ENCODE data around the gene TSPAN4.

Gene TSPAN4

GRCh38 chr11:911031-911889 is 68.6 kb downstream of the TSPAN4 start:
- Mint-ChIP-seq H3K36me3 (ENCODE audit: insufficient read depth) (no peaks in the 10 kb centered on the region), H3K4me3 (peak overlapping the region; percentile 87 to 91), H3K4me1 (ENCODE audit: low read depth in 2 of 2) (peaks cover 12 to 17% of the 10 kb centered on the region in 2 donors), H3K27ac (peak overlapping the region; percentile 35 to 64), H3K27me3 (no peaks in the 10 kb centered on the region), H3K9me3 (no peaks in the 10 kb centered on the region)
- peak; percentile 42 for ATAC-seq (replicated peaks)
- peak; percentile 21 to 38 (median 33) for DNase-seq

GRCh38 chr11:911890-912219 is 69.2 kb downstream of the TSPAN4 start:
- DNase-seq (no peak), ATAC-seq (replicated peaks) (no peak)
- H3K4me1 Mint-ChIP-seq (ENCODE audit: low read depth in 2 of 2), result peaks cover 12 to 17% of the 10 kb centered on the region in 2 donors
- H3K4me3 Mint-ChIP-seq, result peak overlapping the region; percentile 87 to 91
- no peaks in the 10 kb centered on the region for H3K9me3 Mint-ChIP-seq
- no peaks in the 10 kb centered on the region for H3K36me3 Mint-ChIP-seq (ENCODE audit: insufficient read depth)
- no peaks in the 10 kb centered on the region for H3K27me3 Mint-ChIP-seq
- H3K27ac Mint-ChIP-seq, result peak overlapping the region; percentile 35 to 64

- ATAC-seq (replicated peaks), result no peak
- Mint-ChIP-seq H3K4me3 (peak overlapping the region in 1 of 2 donors; percentile 87), H3K27me3 (no peaks in the 10 kb centered on the region), H3K9me3 (no peaks in the 10 kb centered on the region), H3K27ac (no peak overlapping the region), H3K4me1 (ENCODE audit: low read depth in 2 of 2) (peaks cover 12 to 17% of the 10 kb centered on the region in 2 donors), H3K36me3 (ENCODE audit: insufficient read depth) (no peaks in the 10 kb centered on the region)
- DNase-seq, result no peak
These were observed 69.6 kb downstream of the TSPAN4 start for GRCh38 chr11:912266-912665.

- Mint-ChIP-seq H3K27ac (no peak overlapping the region), H3K4me1 (ENCODE audit: low read depth in 2 of 2) (peaks cover 10 to 13% of the 10 kb centered on the region in 2 donors), H3K9me3 (no peaks in the 10 kb centered on the region), H3K4me3 (peak overlapping the region in 1 of 2 donors; percentile 13), H3K27me3 (no peaks in the 10 kb centered on the region), H3K36me3 (ENCODE audit: insufficient read depth) (no peaks in the 10 kb centered on the region)
- DNase-seq, result no peak
- ATAC-seq (replicated peaks), result no peak
These were observed 70.4 kb downstream of the TSPAN4 start for GRCh38 chr11:913043-913442.

GRCh38 chr11:914204-914603 is 71.6 kb downstream of the TSPAN4 start:
- H3K9me3 Mint-ChIP-seq, result no peaks in the 10 kb centered on the region
- peaks cover 7 to 10% of the 10 kb centered on the region in 2 donors for H3K4me1 Mint-ChIP-seq (ENCODE audit: low read depth in 2 of 2)
- H3K27me3 Mint-ChIP-seq, result no peaks in the 10 kb centered on the region
- no peak overlapping the region for H3K4me3 Mint-ChIP-seq
- ATAC-seq (replicated peaks) (no peak), DNase-seq (no peak)
- H3K27ac Mint-ChIP-seq, result no peak overlapping the region
- no peaks in the 10 kb centered on the region for H3K36me3 Mint-ChIP-seq (ENCODE audit: insufficient read depth)

- no peak overlapping the region for H3K4me3 Mint-ChIP-seq
- H3K36me3 Mint-ChIP-seq (ENCODE audit: insufficient read depth), result no peaks in the 10 kb centered on the region
- no peaks in the 10 kb centered on the region for H3K9me3 Mint-ChIP-seq
- no peaks in the 10 kb centered on the region for H3K27me3 Mint-ChIP-seq
- ATAC-seq (replicated peaks), result no peak
- no peak overlapping the region for H3K27ac Mint-ChIP-seq
- DNase-seq, result no peak
- H3K4me1 Mint-ChIP-seq (ENCODE audit: low read depth in 2 of 2), result peaks cover 5 to 9% of the 10 kb centered on the region in 2 donors
These were observed 72.3 kb downstream of the TSPAN4 start for GRCh38 chr11:914747-915501.

All from effector memory CD8-positive, alpha-beta T cell (primary cell).